ENCODE data around the gene CDKN2D. TPM values are rescaled to one million over a fixed set of nuclear protein-coding genes. Genes with fewer than 3 reads are reported as not detected.

The CDKN2D gene
- total and polyA plus RNA-seq, 2 of the 13 experiments (the other 11 are each of a cell fraction or from before 2014, with no cell fraction given): 5.4 to 8.6 TPM

- no peak for TF ChIP-seq ZBTB40 (IDR thresholded peaks at IDR 0.05)
- TF ChIP-seq ZBTB40 (CRISPR knock-in tag; IDR thresholded peaks at IDR 0.05): no peak
- TF ChIP-seq SP2 (CRISPR knock-in tag; IDR thresholded peaks at IDR 0.05): no peak
- TF ChIP-seq PATZ1 (CRISPR knock-in tag; IDR thresholded peaks at IDR 0.05): no peak
- no peak for TF ChIP-seq SCMH1 (CRISPR knock-in tag; IDR thresholded peaks at IDR 0.05; ENCODE audit: borderline replicate concordance)
- no peak for TF ChIP-seq ESRRA (CRISPR knock-in tag; IDR thresholded peaks at IDR 0.05; ENCODE audit: low read depth)
- TF ChIP-seq MYNN (CRISPR knock-in tag; IDR thresholded peaks at IDR 0.05; ENCODE audit: low read depth): no peak
- TF ChIP-seq ZSCAN29 (CRISPR knock-in tag; conservative IDR thresholded peaks at IDR 0.05): no peak
- TF ChIP-seq POGK (CRISPR knock-in tag; conservative IDR thresholded peaks at IDR 0.05): no peak
- 0 out of 2 replicates have a peak, but pooled peaks have one; percentile 12 for TF ChIP-seq NR0B2 (CRISPR knock-in tag; IDR thresholded peaks at IDR 0.05)
- no peak for TF ChIP-seq ZNF800 (CRISPR knock-in tag; IDR thresholded peaks at IDR 0.05)
- TF ChIP-seq CBX1 (IDR thresholded peaks at IDR 0.05; ENCODE audit: low read depth): no peak
- TF ChIP-seq ZNF451 (CRISPR knock-in tag; IDR thresholded peaks at IDR 0.05): no peak
These were observed 12.3 kb upstream of the CDKN2D start (continued) for GRCh38 chr19:10580979-10581631.

Data from HepG2 (cell line).